ENCODE results near the gene IL34.

Gene IL34

DNA sequence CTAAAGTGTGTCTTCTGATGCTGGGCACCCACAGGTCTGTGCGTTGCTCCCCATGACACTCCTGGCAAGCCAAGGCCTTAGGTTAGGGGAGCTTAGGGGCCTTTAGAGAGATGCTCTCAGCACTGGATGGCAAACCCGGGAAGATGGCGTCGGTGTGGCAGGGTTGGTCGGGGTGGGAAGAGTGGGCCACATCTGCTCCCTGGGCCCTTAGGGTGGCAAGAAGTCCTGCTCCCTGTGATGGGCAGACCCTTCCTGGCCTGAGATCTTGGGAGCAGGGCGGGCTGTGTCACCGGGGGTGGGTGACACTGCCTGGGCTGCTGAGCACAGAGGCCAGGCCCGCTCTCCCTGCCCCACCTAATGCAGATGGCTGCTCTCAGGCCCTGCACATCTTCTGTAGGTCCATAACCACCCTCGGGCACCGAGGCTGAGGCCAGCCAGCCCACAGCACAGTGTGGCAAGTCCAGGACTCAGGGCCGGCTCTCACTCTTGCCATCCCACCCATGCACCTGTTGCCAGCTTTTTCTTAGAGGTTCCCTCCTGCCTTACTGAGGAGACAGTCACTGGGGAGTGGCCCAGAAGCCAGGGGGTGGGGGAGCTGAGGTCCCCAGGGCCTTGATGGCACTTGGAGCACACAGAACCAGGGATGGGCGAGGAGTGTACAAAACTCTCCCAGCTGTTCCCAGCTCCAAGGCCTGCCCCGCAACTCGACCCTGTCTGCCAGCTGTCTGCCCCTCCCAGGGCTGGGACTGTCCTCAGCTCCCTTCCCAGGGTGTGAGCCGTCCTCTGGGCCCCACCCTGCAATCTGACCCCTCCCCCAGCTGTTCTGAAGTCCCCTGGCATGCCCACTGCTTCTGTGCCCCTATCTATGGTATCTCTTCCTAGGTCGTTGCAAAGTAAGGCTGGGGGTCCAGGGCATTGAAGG, 43.9 kb downstream of the IL34 start:
- Histone ChIP-seq H2BK15ac (ENCODE audit: low read length) (peak overlapping the region; percentile 68), H3K79me1 (ENCODE audit: low read depth, low read length) (peaks cover 7% of the 10 kb centered on the region), H4K8ac (ENCODE audit: low read depth, low read length) (no peak overlapping the region), H2BK5ac (ENCODE audit: low read length) (no peak overlapping the region), H2AFZ (ENCODE audit: low read length) (no peak overlapping the region), H3K9me3 (replicated peaks in 1 of 2; ENCODE audit: control insufficient read depth in 2 of 2, insufficient read depth in 1 of 2, low read depth in 1 of 2, low read length in 2 of 2) (peaks cover 0 to 2% of the 10 kb centered on the region in 2 donors), H3K4me2 (ENCODE audit: insufficient read depth, low read length, poor library complexity, severe bottlenecking) (no peak overlapping the region), H3K18ac (ENCODE audit: low read length) (peak overlapping the region; percentile 33), H2BK120ac (ENCODE audit: low read depth, low read length) (no peak overlapping the region), H3K36me3 (replicated peaks in 1 of 2; ENCODE audit: control insufficient read depth in 2 of 2, insufficient read depth in 2 of 2, low read length in 2 of 2) (peaks cover 0 to 3% of the 10 kb centered on the region in 2 donors), H3K4me3 (ENCODE audit: low read length in 2 of 2) (no peak overlapping the region), H3K14ac (ENCODE audit: low read length) (no peak overlapping the region), H2AK5ac (ENCODE audit: low read depth, low read length) (peak overlapping the region; percentile 36), H3K23ac (ENCODE audit: low read depth, low read length, poor library complexity) (peak overlapping the region; percentile 62), H3K27ac (replicated peaks; ENCODE audit: low read length) (no peak overlapping the region), H3K27me3 (ENCODE audit: control insufficient read depth in 3 of 3, insufficient read depth in 3 of 3, low read depth in 1 of 3, low read length in 3 of 3) (no peaks in the 10 kb centered on the region), H3K9ac (ENCODE audit: low read depth, low read length, poor library complexity) (no peak overlapping the region), H3K4me1 (ENCODE audit: control insufficient read depth in 2 of 2, insufficient read depth in 1 of 2, low read depth in 1 of 2, low read length in 2 of 2) (peaks cover 56 to 61% of the 10 kb centered on the region in 2 donors), H3K4ac (ENCODE audit: low read length) (no peak overlapping the region), H4K91ac (ENCODE audit: low read depth, low read length, poor library complexity) (no peak overlapping the region), H2BK12ac (ENCODE audit: low read length) (no peak overlapping the region)
- no CpG with 5 or more reads among the region's 16 CpGs for WGBS, 2 donors (ENCODE audit: extremely low coverage in 2 of 2, insufficient read length in 2 of 2, insufficient replicate concordance in 1 of 2)
- DNase-seq (ENCODE audit: low spot score) = no peak

DNA sequence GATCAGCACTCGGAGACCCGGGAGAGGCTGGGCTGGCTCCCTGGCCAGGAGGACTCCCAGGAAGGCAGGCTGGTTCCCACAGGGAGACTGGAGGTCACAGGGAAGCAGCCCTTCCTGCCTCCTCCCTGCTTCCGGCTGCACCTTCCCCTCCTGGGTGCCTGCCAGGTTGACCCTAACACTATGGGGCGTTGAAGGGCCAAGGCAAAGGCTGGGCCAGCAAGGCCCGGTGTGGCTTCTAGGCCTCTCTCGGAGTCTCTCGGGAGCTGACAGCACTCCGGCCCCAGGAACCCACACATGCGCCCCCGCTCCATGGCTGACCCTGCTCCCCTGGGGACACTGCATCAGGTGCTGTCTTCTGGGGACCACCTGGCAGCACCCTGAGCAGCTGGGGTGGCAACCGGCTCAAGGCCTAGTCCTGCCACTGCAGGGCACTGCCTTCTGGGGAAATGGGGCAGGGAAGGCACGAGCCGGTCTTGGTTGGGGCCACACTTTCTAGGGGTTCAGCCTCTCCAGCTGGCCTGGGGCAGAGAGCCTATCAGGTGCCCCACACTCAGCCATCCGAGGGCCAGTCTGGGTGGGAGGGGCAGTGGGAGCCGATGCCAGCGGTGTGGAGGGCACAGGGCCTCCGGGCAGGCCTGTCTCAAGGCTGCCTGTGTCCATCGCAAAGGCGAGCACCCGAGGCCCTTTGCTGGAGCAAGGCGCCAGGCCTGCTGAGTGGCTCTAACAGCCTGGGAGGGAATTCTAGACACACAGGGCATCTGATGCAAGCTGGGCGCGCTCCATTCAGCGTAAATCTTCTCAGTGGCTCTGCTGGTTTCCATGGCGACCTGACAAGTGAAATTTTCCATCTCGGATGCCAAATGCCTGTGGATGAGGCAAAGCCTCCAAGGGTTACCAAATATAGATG, 45.1 kb downstream of the IL34 start:
- Histone ChIP-seq H3K36me3 (replicated peaks in 1 of 2; ENCODE audit: control insufficient read depth in 2 of 2, insufficient read depth in 2 of 2, low read length in 2 of 2) (peaks cover 0 to 3% of the 10 kb centered on the region in 2 donors), H2AK5ac (ENCODE audit: low read depth, low read length) (peak overlapping the region; percentile 66), H2BK15ac (ENCODE audit: low read length) (peak overlapping the region; percentile 8), H3K18ac (ENCODE audit: low read length) (peak overlapping the region; percentile 68), H3K14ac (ENCODE audit: low read length) (no peak overlapping the region), H3K23ac (ENCODE audit: low read depth, low read length, poor library complexity) (peak overlapping the region; percentile 32), H3K4me1 (ENCODE audit: control insufficient read depth in 2 of 2, insufficient read depth in 1 of 2, low read depth in 1 of 2, low read length in 2 of 2) (peaks cover 58 to 61% of the 10 kb centered on the region in 2 donors), H2BK12ac (ENCODE audit: low read length) (no peak overlapping the region), H4K91ac (ENCODE audit: low read depth, low read length, poor library complexity) (peak overlapping the region; percentile 3), H3K4me2 (ENCODE audit: insufficient read depth, low read length, poor library complexity, severe bottlenecking) (no peak overlapping the region), H2BK120ac (ENCODE audit: low read depth, low read length) (no peak overlapping the region), H3K9ac (ENCODE audit: low read depth, low read length, poor library complexity) (peak overlapping the region; percentile 68), H2BK5ac (ENCODE audit: low read length) (no peak overlapping the region), H3K4me3 (ENCODE audit: low read length in 2 of 2) (no peak overlapping the region), H2AFZ (ENCODE audit: low read length) (no peak overlapping the region), H3K9me3 (replicated peaks in 1 of 2; ENCODE audit: control insufficient read depth in 2 of 2, insufficient read depth in 1 of 2, low read depth in 1 of 2, low read length in 2 of 2) (peaks cover 0 to 2% of the 10 kb centered on the region in 2 donors), H3K27me3 (ENCODE audit: control insufficient read depth in 3 of 3, insufficient read depth in 3 of 3, low read depth in 1 of 3, low read length in 3 of 3) (no peaks in the 10 kb centered on the region), H3K27ac (replicated peaks; ENCODE audit: low read length) (no peak overlapping the region), H3K79me1 (ENCODE audit: low read depth, low read length) (peaks cover 4% of the 10 kb centered on the region), H4K8ac (ENCODE audit: low read depth, low read length) (no peak overlapping the region), H3K4ac (ENCODE audit: low read length) (no peak overlapping the region)
- no peak for DNase-seq (ENCODE audit: low spot score)
- no CpG with 5 or more reads among the region's 26 CpGs for WGBS, 2 donors (ENCODE audit: extremely low coverage in 2 of 2, insufficient read length in 2 of 2, insufficient replicate concordance in 1 of 2)

DNA sequence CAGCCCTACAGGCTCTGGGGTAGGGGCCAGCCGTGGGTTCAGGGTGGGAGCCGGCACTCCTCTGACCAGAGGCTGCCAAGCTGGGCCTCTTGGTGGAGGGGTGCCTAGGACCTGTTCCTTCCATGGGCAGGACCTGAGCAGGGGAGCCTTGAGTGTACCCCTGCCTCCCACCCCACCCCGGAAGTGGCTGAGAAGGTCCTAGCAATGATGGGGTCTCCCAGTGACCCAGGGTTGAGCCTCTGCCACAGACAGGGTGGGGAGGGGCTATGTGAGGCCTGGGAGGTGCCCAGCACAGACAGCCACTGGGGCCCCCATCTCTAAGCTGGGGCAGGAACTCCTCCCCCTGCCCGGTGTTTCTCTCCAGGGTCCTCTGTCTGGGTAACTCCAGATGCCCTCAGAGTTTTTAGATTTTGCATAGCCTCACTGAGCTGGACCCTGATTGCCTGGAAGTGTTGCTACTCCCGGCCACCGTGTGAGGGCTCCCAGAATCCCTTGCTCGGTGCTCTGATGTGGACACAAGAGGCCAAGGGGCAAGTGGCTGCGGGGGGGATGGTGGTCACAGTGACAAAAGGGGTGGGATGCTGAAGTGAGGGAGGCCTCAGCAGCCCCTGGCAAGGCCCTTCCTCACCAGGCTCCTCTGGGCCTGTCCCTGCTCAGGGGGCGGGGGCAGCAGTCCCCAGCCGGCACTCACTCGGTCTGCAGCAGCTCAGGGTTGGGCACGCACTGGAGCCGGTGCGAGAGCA, 45.9 kb downstream of the IL34 start:
- Histone ChIP-seq H3K18ac (ENCODE audit: low read length) (peak overlapping the region; percentile 96), H3K9ac (ENCODE audit: low read depth, low read length, poor library complexity) (no peak overlapping the region), H3K4ac (ENCODE audit: low read length) (peak overlapping the region; percentile 81), H3K27me3 (ENCODE audit: control insufficient read depth in 3 of 3, insufficient read depth in 3 of 3, low read depth in 1 of 3, low read length in 3 of 3) (no peaks in the 10 kb centered on the region), H3K9me3 (replicated peaks in 1 of 2; ENCODE audit: control insufficient read depth in 2 of 2, insufficient read depth in 1 of 2, low read depth in 1 of 2, low read length in 2 of 2) (peaks cover 0 to 2% of the 10 kb centered on the region in 2 donors), H4K91ac (ENCODE audit: low read depth, low read length, poor library complexity) (peak overlapping the region; percentile 93), H3K4me3 (ENCODE audit: low read length in 2 of 2) (no peak overlapping the region), H2BK15ac (ENCODE audit: low read length) (peak overlapping the region; percentile 60), H2BK12ac (ENCODE audit: low read length) (peak overlapping the region; percentile 96), H3K79me1 (ENCODE audit: low read depth, low read length) (peaks cover 4% of the 10 kb centered on the region), H3K27ac (replicated peaks; ENCODE audit: low read length) (no peak overlapping the region), H4K8ac (ENCODE audit: low read depth, low read length) (no peak overlapping the region), H3K36me3 (replicated peaks in 1 of 2; ENCODE audit: control insufficient read depth in 2 of 2, insufficient read depth in 2 of 2, low read length in 2 of 2) (peaks cover 0 to 3% of the 10 kb centered on the region in 2 donors), H2AK5ac (ENCODE audit: low read depth, low read length) (peak overlapping the region; percentile 99), H3K14ac (ENCODE audit: low read length) (peak overlapping the region; percentile 31), H3K23ac (ENCODE audit: low read depth, low read length, poor library complexity) (peak overlapping the region; percentile 76), H2BK5ac (ENCODE audit: low read length) (peak overlapping the region; percentile 54), H2BK120ac (ENCODE audit: low read depth, low read length) (peak overlapping the region; percentile 41), H2AFZ (ENCODE audit: low read length) (peak overlapping the region; percentile 11), H3K4me1 (ENCODE audit: control insufficient read depth in 2 of 2, insufficient read depth in 1 of 2, low read depth in 1 of 2, low read length in 2 of 2) (peaks cover 51 to 53% of the 10 kb centered on the region in 2 donors), H3K4me2 (ENCODE audit: insufficient read depth, low read length, poor library complexity, severe bottlenecking) (no peak overlapping the region)
- DNase-seq (ENCODE audit: low spot score) = no peak
- no CpG with 5 or more reads among the region's 14 CpGs for WGBS, 2 donors (ENCODE audit: extremely low coverage in 2 of 2, insufficient read length in 2 of 2, insufficient replicate concordance in 1 of 2)

Measured in neuronal stem cell (in vitro differentiated cells).